ENCODE results near the gene LAYN. TPM values are rescaled to one million over a fixed set of nuclear protein-coding genes. Genes with fewer than 3 reads are reported as not detected.

The LAYN gene
- total RNA-seq, 4 donors from 2014 or later: 1.6 to 13.0 (median 8.9) TPM

- no peaks in the 10 kb centered on the region for H3K27me3 ChIP-seq
- H3K9me3 ChIP-seq: no peaks in the 10 kb centered on the region
- H3K27ac ChIP-seq: no peak overlapping the region
- H3K4me3 ChIP-seq: no peak overlapping the region
- intact Hi-C loops (cut with DNase I): no loop called here
- H3K4me1 ChIP-seq: peaks cover 0 to 19% (median 13%) of the 10 kb centered on the region in 3 donors
- TF ChIP-seq CTCF (IDR thresholded peaks at IDR 0.05): no peak
- no peak for TF ChIP-seq POLR2A (IDR thresholded peaks at IDR 0.05)
- 44 to 53% methylated on average over 6 of the region's 6 CpGs for WGBS, 2 donors
- H3K36me3 ChIP-seq: no peaks in the 10 kb centered on the region
- no peak for DNase-seq
Measured at GRCh38 chr11:111571829-111572501, 31.4 kb downstream of the LAYN start.

GRCh38 chr11:111572581-111572980 lies 32.1 kb downstream of the LAYN start:
- Histone ChIP-seq H3K36me3 (no peaks in the 10 kb centered on the region), H3K9me3 (no peaks in the 10 kb centered on the region), H3K27ac (no peak overlapping the region), H3K27me3 (no peaks in the 10 kb centered on the region), H3K4me3 (no peak overlapping the region), H3K4me1 (peaks cover 0 to 19% (median 13%) of the 10 kb centered on the region in 3 donors)
- no peak for DNase-seq
- TF ChIP-seq CTCF (IDR thresholded peaks at IDR 0.05) (no peak), POLR2A (IDR thresholded peaks at IDR 0.05) (no peak)
- WGBS, 2 donors: 91 to 100% methylated on average over 2 to 3 of the region's 3 CpGs
- intact Hi-C loops (cut with DNase I): no loop called here

GRCh38 chr11:111573821-111574249 lies 33.3 kb downstream of the LAYN start:
- Histone ChIP-seq H3K36me3 (no peaks in the 10 kb centered on the region), H3K4me1 (peaks cover 0 to 19% (median 13%) of the 10 kb centered on the region in 3 donors), H3K27ac (peak overlapping the region in 1 of 4 donors; percentile 4), H3K27me3 (no peaks in the 10 kb centered on the region), H3K4me3 (peak overlapping the region in 2 of 4 donors; percentile 20 to 45), H3K9me3 (no peaks in the 10 kb centered on the region)
- intact Hi-C loops (cut with DNase I): no loop called here
- WGBS, 2 donors: 33 to 34% methylated on average over 4 of the region's 4 CpGs
- no peak for TF ChIP-seq POLR2A (IDR thresholded peaks at IDR 0.05)
- no peak for TF ChIP-seq CTCF (IDR thresholded peaks at IDR 0.05)
- DNase-seq: no peak

DNA sequence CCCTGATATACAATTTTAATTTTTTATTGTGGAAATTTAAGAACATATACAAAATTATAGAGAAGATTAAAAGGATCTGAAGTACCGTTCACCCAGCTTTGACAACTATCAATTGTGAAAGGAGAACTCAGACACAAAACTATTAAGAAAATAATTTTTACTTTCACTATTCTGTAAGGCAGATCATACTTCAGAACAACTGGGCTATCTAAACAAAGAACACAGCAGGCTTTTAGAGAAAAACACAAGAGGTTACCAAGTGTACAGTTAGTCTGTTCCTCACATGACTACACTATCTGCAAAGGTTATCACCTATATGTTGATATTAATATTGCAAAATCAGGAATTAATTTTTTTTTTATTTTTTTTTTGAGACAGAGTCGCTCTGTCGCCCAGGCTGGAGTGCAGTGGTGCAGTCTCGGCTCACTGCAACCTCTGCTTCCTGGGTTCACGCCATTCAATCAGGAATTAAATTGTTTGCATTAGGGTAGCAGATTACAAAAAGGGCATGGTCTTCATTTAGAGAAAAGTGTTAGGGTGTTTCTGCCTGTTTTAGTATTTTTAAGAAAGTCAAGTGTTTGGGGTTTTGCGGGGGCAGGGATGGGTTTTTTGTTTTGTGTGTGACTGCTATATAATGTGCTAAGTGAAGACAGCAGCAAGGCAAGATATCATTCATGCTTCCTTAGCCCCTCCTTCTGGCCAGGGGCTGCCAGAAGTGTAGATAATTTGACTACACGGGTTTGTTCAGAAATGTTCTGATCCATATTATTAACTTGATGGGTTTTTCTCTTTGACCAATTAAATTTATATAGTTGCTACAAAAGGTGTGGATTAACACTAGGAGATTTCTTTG lies 34.1 kb downstream of the LAYN start:
- Histone ChIP-seq H3K4me3 (peak overlapping the region in 3 of 4 donors; percentile 12 to 45 (median 20)), H3K9me3 (no peaks in the 10 kb centered on the region), H3K27me3 (no peaks in the 10 kb centered on the region), H3K27ac (peak overlapping the region in 1 of 4 donors; percentile 4), H3K36me3 (no peaks in the 10 kb centered on the region), H3K4me1 (peaks cover 0 to 19% (median 13%) of the 10 kb centered on the region in 3 donors)
- 27 to 37% methylated on average over 7 of the region's 7 CpGs for WGBS, 2 donors
- intact Hi-C loops (cut with DNase I): no loop called here
- TF ChIP-seq POLR2A (IDR thresholded peaks at IDR 0.05) (no peak), CTCF (IDR thresholded peaks at IDR 0.05) (no peak)
- no peak for DNase-seq

DNA sequence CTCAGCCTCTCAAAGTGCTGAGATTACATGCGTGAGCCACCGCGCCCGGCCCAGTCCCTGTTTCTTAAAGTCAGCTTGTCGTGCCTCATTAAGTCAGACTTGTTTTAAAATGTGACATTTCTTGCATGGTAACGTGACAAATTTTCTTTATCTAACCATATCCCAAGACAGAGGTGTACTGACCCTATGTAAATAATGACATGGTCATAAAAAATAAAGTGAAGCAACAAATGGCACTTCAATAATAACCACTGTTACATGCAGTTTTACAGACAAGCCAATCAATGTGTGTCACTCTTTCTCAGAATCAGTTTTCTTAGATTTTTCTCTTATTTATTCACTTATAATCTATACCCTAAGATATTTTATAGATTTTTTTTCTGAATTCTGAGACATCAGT lies 35.2 kb downstream of the LAYN start:
- Histone ChIP-seq H3K36me3 (no peaks in the 10 kb centered on the region), H3K27me3 (no peaks in the 10 kb centered on the region), H3K9me3 (no peaks in the 10 kb centered on the region), H3K27ac (no peak overlapping the region), H3K4me1 (peaks cover 0 to 19% (median 13%) of the 10 kb centered on the region in 3 donors), H3K4me3 (no peak overlapping the region)
- no peak for TF ChIP-seq CTCF (IDR thresholded peaks at IDR 0.05)
- TF ChIP-seq POLR2A (IDR thresholded peaks at IDR 0.05): no peak
- 90 to 92% methylated on average over 6 of the region's 6 CpGs for WGBS, 2 donors
- intact Hi-C loops (cut with DNase I): no loop called here
- DNase-seq: no peak
